ENCODE data around the gene FAM50A.

The FAM50A gene

GRCh38 chrX:154408659-154409221 lies 35.2 kb upstream of the FAM50A start:
- no peak for TF ChIP-seq CTCF (conservative IDR thresholded peaks at IDR 0.05; ENCODE audit: low read length)
- H3K4me3 ChIP-seq (ENCODE audit: low read length), result peak overlapping the region; percentile 55
- DNase-seq (ENCODE audit: low read depth), result no peak

- TF ChIP-seq CTCF (conservative IDR thresholded peaks at IDR 0.05; ENCODE audit: low read length), result no peak
- peak; percentile 76 for DNase-seq (ENCODE audit: low read depth)
- peak within 1 kb of the TSS; percentile 55 for H3K4me3 ChIP-seq (ENCODE audit: low read length)
These were observed 34.6 kb upstream of the FAM50A start, which contains the start of gene DNASE1L1 for GRCh38 chrX:154409222-154409871. DNASE1L1 (minus strand) TSS chrX:154409254; CDS start chrX:154405568, 3,686 bp downstream.

- no peak for TF ChIP-seq CTCF (conservative IDR thresholded peaks at IDR 0.05; ENCODE audit: low read length)
- DNase-seq (ENCODE audit: low read depth), result peak; percentile 28
- H3K4me3 ChIP-seq (ENCODE audit: low read length), result peak overlapping the region; percentile 63
These were observed 32.0 kb upstream of the FAM50A start for GRCh38 chrX:154411981-154412340.

GRCh38 chrX:154412468-154412867 lies 31.5 kb upstream of the FAM50A start:
- H3K4me3 ChIP-seq (ENCODE audit: low read length), result peak overlapping the region; percentile 63
- no peak for TF ChIP-seq CTCF (conservative IDR thresholded peaks at IDR 0.05; ENCODE audit: low read length)
- DNase-seq (ENCODE audit: low read depth), result peak; percentile 17

GRCh38 chrX:154413142-154413541 lies 30.8 kb upstream of the FAM50A start:
- H3K4me3 ChIP-seq (ENCODE audit: low read length), result no peak overlapping the region
- no peak for DNase-seq (ENCODE audit: low read depth)

GRCh38 chrX:154417157-154417556 lies 26.8 kb upstream of the FAM50A start:
- TF ChIP-seq CTCF (conservative IDR thresholded peaks at IDR 0.05; ENCODE audit: low read length), result no peak
- no peak overlapping the region for H3K4me3 ChIP-seq (ENCODE audit: low read length)
- no peak for DNase-seq (ENCODE audit: low read depth)

More at GRCh38 chrX:154413142-154413541, 30.8 kb upstream of the FAM50A start:
- no peak for TF ChIP-seq CTCF (conservative IDR thresholded peaks at IDR 0.05; ENCODE audit: low read length)

- DNase-seq (ENCODE audit: low read depth), result no peak
- no peak for TF ChIP-seq CTCF (conservative IDR thresholded peaks at IDR 0.05; ENCODE audit: low read length)
- no peak overlapping the region for H3K4me3 ChIP-seq (ENCODE audit: low read length)
These were observed 24.8 kb upstream of the FAM50A start for GRCh38 chrX:154419189-154419588.

Data from AG10803 (cell line).